AG04450 (cell line): ENCODE results near the gene SLC7A14. TPM values are rescaled to one million over a fixed set of nuclear protein-coding genes. Genes with fewer than 3 reads are reported as not detected.

Source experiments
- CTCF ChIA-PET: fragments of 300-600, 350-600 bp; formaldehyde crosslinking; extraction: SDS; loops from one replicate; lab custom pipeline; 2022; ENCODE audit warnings: antibody characterized with exemption, inconsistent platforms; lab: Charles Lee
- POLR2A ChIA-PET: fragments of 350-600 bp; formaldehyde crosslinking; extraction: SDS; loops from one replicate; lab custom pipeline; 2021; ENCODE audit warnings: antibody characterized with exemption, inconsistent platforms; lab: Yijun Ruan, JAX
- DNase-seq: peaks from one replicate; pipeline ENCODE4 v3.0.0-alpha.2; 2011; ENCODE audit warnings: low read depth, low spot score
- H3K27ac ChIP-seq: one replicate; pipeline ENCODE4 v1.5.1; 2012; ENCODE audit warnings: low read depth, low read length, control low read depth
- H3K27me3 ChIP-seq: one replicate; pipeline ENCODE4 v1.6.0; 2012; ENCODE audit warnings: low read length; ENCODE audit not compliant: control insufficient read depth, insufficient read depth
- H3K4me3 ChIP-seq: 2 replicates; pipeline ENCODE4 v1.5.1; 2011; ENCODE audit warnings: mild to moderate bottlenecking, low read depth, low read length, control low read depth
- H3K9me3 ChIP-seq: 2 replicates; pipeline ENCODE4 v1.5.1; 2012; ENCODE audit warnings: low read length; ENCODE audit not compliant: control insufficient read depth, insufficient read depth
- polyA plus RNA-seq: library from polyadenylated mRNA; depleted of rRNA; stranded (reverse); fragments of >200 nt; gene quantifications from 2 replicates; pipeline ENCODE4 v1.2.3, GENCODE V29; 2011
- TF ChIP-seq, protein P1 (sequence below): IDR thresholded peaks from 2 replicates; pipeline ENCODE4 v1.5.1; 2011; ENCODE audit warnings: low read depth, low read length, control low read depth, inconsistent platforms

Gene SLC7A14
- polyA plus RNA-seq, 1 experiment: 2.3 TPM

DNA sequence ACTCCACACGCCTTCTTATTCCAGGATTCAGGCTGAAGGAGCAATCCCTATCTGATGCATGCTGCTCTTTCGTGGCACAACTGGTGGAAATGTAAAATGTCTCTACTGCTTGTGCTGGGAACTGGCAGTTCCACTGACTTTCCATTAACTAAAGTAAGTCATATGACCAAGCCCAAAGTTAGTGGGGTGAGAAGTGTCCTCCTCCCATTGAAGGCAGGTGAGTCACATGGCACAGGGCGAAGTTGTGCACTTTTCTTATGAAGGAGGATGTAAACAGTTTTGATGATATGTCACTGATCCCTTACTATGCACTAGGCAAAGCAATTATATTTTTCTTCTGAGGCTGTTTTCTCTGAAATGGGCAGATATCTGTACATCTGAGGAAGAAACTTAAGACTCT is 51.6 kb downstream of the SLC7A14 start:
- ChIA-PET POLR2A (no interaction called here), CTCF (no interaction called here)
- TF ChIP-seq, protein P1, sequence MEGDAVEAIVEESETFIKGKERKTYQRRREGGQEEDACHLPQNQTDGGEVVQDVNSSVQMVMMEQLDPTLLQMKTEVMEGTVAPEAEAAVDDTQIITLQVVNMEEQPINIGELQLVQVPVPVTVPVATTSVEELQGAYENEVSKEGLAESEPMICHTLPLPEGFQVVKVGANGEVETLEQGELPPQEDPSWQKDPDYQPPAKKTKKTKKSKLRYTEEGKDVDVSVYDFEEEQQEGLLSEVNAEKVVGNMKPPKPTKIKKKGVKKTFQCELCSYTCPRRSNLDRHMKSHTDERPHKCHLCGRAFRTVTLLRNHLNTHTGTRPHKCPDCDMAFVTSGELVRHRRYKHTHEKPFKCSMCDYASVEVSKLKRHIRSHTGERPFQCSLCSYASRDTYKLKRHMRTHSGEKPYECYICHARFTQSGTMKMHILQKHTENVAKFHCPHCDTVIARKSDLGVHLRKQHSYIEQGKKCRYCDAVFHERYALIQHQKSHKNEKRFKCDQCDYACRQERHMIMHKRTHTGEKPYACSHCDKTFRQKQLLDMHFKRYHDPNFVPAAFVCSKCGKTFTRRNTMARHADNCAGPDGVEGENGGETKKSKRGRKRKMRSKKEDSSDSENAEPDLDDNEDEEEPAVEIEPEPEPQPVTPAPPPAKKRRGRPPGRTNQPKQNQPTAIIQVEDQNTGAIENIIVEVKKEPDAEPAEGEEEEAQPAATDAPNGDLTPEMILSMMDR: no peak

DNA sequence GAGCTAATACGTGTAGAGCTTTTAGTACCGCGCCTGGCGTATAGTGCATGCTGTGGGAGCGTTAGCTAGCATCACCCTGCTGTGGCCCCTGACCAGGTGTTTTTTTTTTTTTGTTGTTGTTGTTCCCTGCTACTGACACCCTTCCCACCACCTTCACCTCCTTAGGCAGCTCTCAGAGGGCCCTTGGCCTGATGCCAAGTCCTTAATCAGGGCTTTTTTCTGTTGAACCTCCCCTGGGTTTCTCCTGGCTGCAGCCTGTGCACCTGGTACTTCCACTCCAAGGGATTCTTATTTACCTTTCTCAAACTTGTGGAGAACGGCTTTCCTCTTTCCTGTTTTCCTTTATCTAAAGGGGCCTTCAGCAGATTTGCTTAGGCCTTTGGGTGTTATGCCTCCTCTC is 53.3 kb downstream of the SLC7A14 start:
- no peaks in the 10 kb centered on the region for H3K9me3 ChIP-seq
- no peak overlapping the region for H3K27ac ChIP-seq
- no peak overlapping the region for H3K4me3 ChIP-seq
- POLR2A ChIA-PET: no interaction called here
- TF ChIP-seq, protein P1: no peak
- CTCF ChIA-PET: no interaction called here
- H3K27me3 ChIP-seq: no peaks in the 10 kb centered on the region
- no peak for DNase-seq

More for the DNA sequence above, 51.6 kb downstream of the SLC7A14 start:
- no peak overlapping the region for H3K27ac ChIP-seq
- H3K9me3 ChIP-seq: no peaks in the 10 kb centered on the region
- DNase-seq: no peak
- H3K4me3 ChIP-seq: no peak overlapping the region
- no peaks in the 10 kb centered on the region for H3K27me3 ChIP-seq

DNA sequence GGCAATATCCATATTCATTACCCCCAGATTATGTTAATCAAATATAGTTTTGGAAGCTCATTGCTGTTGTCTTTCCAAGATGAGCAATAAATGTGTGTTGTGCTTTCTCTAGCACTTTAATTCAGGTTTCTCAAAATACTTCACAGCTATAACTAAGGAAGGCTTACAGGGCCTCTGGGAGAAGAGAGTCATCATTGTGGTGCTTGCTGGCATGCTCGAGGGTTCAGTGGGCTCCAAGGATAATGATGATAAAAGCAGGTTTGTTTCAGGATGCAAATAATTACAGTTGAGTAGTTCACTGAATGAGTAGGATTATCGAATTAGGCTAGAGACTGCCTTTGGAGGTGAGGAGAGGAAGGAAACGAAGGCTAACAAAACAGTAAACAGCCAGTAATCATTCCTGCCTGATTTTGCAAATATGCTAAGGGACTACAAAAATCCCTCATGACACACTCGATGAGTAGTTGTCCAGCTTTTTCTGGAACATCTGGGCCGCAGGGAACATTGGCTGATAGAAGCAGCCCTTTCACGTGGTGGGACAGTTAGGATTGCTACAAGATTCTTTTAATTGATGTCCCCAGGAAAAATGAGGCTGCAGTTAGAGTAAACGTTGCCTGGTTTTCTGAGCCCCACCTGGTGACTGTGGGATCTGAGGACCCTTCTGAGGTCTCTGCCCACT is 54.1 kb downstream of the SLC7A14 start:
- no peak overlapping the region for H3K4me3 ChIP-seq
- ChIA-PET CTCF (no interaction called here), POLR2A (no interaction called here)
- no peak overlapping the region for H3K27ac ChIP-seq
- no peaks in the 10 kb centered on the region for H3K27me3 ChIP-seq
- TF ChIP-seq, protein P1: no peak
- no peak for DNase-seq
- no peaks in the 10 kb centered on the region for H3K9me3 ChIP-seq

DNA sequence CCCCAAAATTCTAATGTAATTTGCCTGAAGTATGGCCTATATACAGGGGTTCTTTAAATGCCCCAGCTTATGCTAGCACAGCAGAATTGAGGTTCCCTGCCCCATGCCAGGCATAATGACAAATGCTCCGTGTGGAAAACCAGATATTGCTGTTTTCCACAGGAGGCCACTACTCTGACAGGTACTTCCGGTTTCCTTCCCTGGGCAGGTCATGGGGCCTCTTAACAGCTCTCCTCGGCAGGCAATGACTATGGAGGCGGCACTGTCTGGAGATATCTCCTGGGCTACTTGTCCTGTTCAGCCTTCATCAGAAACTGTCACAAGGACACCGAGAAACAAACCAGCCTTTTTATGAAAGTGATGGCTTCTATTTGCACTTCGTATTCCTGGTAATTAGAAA is 54.8 kb downstream of the SLC7A14 start:
- CTCF ChIA-PET: no interaction called here
- POLR2A ChIA-PET: no interaction called here
- H3K4me3 ChIP-seq: no peak overlapping the region
- H3K27ac ChIP-seq: no peak overlapping the region
- H3K9me3 ChIP-seq: no peaks in the 10 kb centered on the region
- H3K27me3 ChIP-seq: no peaks in the 10 kb centered on the region
- TF ChIP-seq, protein P1: no peak
- no peak for DNase-seq

DNA sequence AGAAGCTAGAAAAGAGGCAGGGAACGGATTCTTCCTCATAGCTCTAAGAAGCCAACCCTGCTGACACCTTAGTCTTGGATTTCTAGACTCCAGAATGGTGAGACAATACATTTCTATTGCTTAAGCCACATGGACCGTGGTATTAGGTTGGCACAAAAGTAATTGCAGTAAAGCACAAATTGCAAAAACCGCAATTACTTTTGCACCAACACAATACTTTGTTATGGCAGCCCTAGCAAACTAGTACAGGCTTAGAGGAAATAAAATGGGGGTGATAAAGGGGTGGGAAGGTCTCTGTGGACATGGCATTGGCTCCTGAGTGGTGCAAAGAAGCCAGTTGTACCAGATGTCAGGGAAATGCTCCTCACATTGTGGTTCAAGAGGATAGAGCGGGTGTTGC is 56.0 kb downstream of the SLC7A14 start:
- ChIA-PET CTCF (interaction anchor here (1.3 kb wide), 1 partner anchor 282 kb away, joined by 3 read pairs; no protein-coding TSS in a partner anchor), POLR2A (no interaction called here)
- H3K4me3 ChIP-seq: no peak overlapping the region
- TF ChIP-seq, protein P1: no peak
- DNase-seq: no peak
- H3K27ac ChIP-seq: no peak overlapping the region
- peaks cover 2% of the 10 kb centered on the region; the same call in 1 of the 2 replicates for H3K9me3 ChIP-seq
- no peaks in the 10 kb centered on the region for H3K27me3 ChIP-seq
